GM21447 (cell line): ENCODE data around the gene FUCA1.
"Not testable (repeated sequence)": the region's sequence is repeated elsewhere in the genome, so short reads cannot be mapped to it uniquely, and the experiment has no call there.

Experiments
- ATAC-seq: cut with Tn5 transposase; IDR thresholded peaks from one replicate; pipeline ENCODE4 v1.9.1; 2021; ENCODE audit not compliant: unreplicated experiment

The FUCA1 gene

DNA sequence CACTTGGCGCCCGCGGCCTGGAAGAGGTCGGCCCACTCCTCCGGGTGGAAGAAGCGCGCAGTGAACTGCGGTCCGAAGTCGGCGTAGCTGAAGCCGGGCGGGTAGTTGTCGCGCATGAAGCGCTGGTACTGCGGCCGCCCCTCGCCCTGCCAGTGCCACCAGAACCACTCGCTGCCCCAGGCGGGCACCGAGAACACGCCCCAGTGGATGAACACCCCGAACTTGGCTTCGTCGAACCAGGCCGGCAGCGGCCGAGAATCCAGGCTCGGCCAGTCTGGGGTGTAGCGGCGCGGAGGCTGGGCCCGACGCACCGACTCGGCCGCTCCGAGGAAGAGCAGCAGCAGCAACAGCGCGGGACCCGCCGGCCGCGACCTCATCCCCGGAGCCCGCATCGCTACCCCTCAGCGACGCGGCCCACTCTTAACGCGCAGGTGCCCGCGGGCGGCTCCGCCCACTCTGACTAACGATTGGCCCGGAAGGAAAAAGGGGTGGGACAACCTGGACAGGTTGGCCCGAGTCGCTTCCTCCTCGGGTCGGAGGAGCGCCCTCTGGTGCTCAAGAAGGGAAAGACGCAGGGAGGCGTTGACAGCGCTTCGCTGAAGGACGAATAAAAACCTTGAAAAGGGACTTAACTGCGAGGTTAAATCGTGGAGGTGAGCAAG is at the start of gene FUCA1:
Gene FUCA1 (minus strand): TSS at position 396 of the 662 bp plus-strand sequence. CDS start 4 bp downstream, at position 392.
- peak; percentile 95 for ATAC-seq

GRCh38 chr1:23916209-23917131 is 48.4 kb upstream of the FUCA1 start:
- no peak for ATAC-seq

DNA sequence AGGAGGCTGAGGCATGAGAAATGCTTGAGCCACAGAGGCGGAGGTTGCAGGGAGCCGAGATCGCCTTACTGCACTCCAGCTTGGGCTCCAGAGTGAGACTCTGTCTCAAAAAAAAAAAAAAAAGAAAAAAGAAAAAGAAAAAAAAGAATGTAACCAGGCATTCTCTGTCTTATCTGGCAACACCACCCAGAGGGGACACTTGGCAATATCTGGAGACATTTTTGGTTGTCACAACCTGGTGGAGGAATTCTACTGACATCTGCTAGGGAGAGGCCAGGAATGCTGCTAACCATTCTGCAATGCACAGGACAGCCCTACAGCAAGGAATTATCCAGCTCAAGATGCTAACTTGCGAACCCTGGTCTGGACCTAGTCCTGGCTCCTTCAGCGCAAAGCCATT is 47.4 kb upstream of the FUCA1 start:
- ATAC-seq, result no peak

- ATAC-seq, result no peak
These were observed 46.8 kb upstream of the FUCA1 start for GRCh38 chr1:23914921-23915320.

- no peak for ATAC-seq
These were observed 45.3 kb upstream of the FUCA1 start, which contains the start of gene CNR2 for GRCh38 chr1:23913212-23913880. Gene CNR2 (minus strand): TSS chr1:23913362. CDS start chr1:23875617, 37,745 bp downstream.

- no peak for ATAC-seq
These were observed 43.8 kb upstream of the FUCA1 start for GRCh38 chr1:23911921-23912320.

GRCh38 chr1:23910553-23911246 is 42.6 kb upstream of the FUCA1 start:
- peak; percentile 25 for ATAC-seq

DNA sequence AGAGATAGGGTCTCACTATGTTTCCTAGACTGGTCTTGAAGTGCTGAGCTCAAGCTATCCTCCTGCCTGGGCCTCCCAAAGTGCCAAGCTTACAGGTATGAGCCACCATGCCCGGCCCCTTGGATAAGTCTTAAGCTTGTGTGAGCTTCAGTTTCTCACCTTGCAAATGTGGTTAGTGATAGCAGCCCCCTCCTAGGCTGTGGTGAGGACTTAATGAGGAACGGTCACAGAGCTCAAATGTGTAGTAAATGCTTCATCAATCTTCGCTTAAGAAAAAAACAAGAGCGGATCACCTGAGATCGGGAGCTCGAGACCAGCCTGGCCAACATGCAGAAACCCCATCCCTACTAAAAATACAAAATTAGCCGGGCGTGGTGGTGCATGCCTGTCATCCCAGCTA is 42.1 kb upstream of the FUCA1 start:
- no peak for ATAC-seq

DNA sequence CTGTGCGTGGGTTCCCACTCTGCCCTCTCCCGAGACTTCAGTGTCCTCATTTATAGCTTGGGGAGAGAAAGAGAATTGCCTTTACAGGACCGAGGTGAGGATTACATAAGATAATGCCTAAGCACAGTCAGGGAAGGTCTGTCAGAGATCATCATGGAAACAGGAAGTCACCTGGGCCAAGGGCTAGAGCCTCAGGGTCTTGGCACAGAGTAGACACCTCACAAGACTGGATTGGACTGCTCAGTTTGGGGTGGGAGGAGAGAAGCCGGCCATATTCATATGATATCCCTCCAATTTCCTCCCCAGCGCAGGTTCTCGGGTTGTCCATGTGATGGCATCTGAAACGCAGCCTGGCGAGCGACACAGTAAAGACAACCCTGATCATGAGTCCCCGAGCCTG is 41.3 kb upstream of the FUCA1 start:
- ATAC-seq, result no peak

- peak; percentile 35 for ATAC-seq
These were observed 40.6 kb upstream of the FUCA1 start for GRCh38 chr1:23908453-23909341.

- ATAC-seq, result no peak
These were observed 38.6 kb upstream of the FUCA1 start for GRCh38 chr1:23906731-23907130.

- no peak for ATAC-seq
These were observed 37.5 kb upstream of the FUCA1 start for GRCh38 chr1:23905461-23906025.

DNA sequence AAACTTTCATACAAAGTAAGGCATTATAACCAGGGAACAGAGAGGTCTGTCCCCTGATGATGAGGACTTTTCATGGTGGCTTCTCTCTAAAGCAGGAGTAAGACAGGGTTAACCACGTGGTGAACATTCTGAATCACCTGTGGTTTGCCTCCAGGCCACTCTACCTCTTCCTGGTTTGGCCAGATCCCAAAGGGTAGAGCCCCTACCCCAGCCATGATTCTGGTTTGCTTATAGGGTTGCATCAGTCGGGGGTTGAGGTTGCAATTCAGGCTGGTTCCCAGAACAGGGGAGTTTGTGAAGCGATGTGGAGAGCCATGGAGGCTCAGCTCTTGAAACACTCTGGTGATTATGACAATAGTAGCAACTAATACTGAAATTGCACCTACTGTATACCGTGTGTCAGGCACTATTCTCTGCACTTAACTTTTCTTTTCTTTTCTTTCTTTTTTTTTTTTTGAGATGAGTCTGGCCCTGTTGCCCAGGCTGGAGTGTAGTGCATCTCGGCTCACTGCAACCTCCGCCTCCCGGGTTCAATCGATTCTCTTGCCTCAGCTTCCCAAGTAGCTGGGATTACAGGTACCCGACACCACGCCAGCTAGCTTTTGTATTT is 36.8 kb upstream of the FUCA1 start:
- no peak for ATAC-seq

DNA sequence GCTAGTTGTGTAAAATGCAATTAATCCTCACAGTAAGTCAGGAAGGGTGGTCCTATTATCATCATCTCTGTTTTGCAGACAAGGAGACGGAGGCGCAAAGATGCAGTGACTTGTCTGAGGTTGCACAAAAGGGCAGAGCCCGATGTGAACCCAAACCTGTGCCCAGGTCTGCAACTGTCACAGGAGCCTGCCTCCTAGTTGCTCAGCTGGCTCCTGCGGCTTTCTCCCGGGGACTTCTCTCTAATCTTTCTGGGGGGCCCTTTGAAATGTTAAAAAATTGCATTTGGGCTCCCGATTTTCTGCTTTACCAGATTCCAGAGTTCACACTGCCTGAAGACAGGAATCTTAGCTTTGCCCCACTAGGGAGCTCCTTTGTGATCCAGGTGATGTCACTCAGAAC is 35.7 kb upstream of the FUCA1 start:
- no peak for ATAC-seq

- ATAC-seq, result no peak
These were observed 34.5 kb upstream of the FUCA1 start for GRCh38 chr1:23902321-23903278.

DNA sequence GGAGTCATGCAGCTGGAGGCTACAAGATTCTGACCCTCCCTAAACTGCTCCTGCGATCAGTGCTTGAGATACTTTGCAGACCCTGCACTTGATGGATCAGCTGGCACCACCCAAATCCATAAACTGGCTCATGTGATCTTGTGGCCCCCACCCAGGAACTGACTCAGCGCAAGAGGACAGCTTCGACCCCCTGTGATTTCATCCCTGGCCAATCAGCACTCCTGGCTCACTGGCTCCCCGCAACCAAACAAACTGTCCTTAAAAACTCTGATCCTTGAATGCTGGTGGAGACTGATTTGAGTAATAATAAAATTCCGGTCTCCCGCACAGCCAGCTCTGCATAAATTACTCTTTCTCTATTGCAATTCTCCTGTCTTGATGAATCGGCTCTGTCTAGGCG is 31.9 kb upstream of the FUCA1 start:
- not testable (repeated sequence) for ATAC-seq

- no peak for ATAC-seq
These were observed 31.0 kb upstream of the FUCA1 start for GRCh38 chr1:23899070-23899469.

DNA sequence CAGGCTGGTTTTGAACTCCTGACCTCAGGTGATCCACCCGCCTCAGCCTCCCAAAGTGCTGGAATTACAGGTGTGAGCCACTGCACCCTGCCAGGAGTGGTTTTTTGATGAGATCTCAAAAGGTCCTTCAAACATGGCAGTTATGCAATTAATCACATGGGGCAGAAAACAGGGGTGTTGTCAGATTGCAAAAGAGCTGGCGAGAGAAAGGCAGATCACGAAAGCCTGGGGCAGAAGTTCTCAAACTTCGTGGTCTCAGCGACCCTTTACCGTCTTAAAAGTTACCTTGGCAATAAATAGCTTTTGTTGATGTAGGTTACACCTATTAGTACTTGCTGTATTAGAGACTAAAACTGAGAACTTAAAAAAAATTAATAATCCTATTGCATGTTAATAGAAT is 29.0 kb upstream of the FUCA1 start:
- ATAC-seq, result no peak
